Kidney glomerular epithelial cell (primary cell): ENCODE results near the gene CEL.
A peak's percentile ranks its signal among the peaks of the same experiment; 100 is the strongest.
"Not testable (repeated sequence)": the region's sequence is repeated elsewhere in the genome, so short reads cannot be mapped to it uniquely, and the experiment has no call there.

Source experiments
- DNase-seq: peaks from one replicate; lab custom pipeline; 2025; lab: John Stamatoyannopoulos, UW

The CEL gene

DNA sequence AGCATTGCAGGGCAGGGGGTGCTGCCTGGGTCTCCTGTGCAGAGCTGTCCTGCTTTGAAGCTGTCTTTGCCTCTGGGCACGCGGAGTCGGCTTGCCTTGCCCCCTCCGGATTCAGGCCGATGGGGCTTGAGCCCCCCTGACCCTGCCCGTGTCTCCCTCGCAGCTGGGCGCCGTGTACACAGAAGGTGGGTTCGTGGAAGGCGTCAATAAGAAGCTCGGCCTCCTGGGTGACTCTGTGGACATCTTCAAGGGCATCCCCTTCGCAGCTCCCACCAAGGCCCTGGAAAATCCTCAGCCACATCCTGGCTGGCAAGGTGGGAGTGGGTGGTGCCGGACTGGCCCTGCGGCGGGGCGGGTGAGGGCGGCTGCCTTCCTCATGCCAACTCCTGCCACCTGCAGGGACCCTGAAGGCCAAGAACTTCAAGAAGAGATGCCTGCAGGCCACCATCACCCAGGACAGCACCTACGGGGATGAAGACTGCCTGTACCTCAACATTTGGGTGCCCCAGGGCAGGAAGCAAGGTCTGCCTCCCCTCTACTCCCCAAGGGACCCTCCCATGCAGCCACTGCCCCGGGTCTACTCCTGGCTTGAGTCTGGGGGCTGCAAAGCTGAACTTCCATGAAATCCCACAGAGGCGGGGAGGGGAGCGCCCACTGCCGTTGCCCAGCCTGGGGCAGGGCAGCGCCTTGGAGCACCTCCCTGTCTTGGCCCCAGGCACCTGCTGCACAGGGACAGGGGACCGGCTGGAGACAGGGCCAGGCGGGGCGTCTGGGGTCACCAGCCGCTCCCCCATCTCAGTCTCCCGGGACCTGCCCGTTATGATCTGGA lies 2.7 kb downstream of the CEL start:
- DNase-seq = no peak

DNA sequence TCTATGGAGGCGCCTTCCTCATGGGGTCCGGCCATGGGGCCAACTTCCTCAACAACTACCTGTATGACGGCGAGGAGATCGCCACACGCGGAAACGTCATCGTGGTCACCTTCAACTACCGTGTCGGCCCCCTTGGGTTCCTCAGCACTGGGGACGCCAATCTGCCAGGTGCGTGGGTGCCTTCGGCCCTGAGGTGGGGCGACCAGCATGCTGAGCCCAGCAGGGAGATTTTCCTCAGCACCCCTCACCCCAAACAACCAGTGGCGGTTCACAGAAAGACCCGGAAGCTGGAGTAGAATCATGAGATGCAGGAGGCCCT lies 3.2 kb downstream of the CEL start:
- no peak for DNase-seq

DNA sequence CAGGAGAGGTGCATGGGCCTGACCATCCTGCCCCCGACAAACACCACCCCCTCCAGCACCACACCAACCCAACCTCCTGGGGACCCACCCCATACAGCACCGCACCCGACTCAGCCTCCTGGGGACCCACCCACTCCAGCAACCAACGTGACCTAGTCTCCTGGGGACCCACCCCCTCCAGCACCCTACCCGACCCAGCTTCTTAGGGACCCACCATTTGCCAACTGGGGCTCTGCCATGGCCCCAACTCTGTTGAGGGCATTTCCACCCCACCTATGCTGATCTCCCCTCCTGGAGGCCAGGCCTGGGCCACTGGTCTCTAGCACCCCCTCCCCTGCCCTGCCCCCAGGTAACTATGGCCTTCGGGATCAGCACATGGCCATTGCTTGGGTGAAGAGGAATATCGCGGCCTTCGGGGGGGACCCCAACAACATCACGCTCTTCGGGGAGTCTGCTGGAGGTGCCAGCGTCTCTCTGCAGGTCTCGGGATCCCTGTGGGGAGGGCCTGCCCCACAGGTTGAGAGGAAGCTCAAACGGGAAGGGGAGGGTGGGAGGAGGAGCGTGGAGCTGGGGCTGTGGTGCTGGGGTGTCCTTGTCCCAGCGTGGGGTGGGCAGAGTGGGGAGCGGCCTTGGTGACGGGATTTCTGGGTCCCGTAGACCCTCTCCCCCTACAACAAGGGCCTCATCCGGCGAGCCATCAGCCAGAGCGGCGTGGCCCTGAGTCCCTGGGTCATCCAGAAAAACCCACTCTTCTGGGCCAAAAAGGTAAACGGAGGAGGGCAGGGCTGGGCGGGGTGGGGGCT lies 4.6 kb downstream of the CEL start:
- DNase-seq = no peak

DNA sequence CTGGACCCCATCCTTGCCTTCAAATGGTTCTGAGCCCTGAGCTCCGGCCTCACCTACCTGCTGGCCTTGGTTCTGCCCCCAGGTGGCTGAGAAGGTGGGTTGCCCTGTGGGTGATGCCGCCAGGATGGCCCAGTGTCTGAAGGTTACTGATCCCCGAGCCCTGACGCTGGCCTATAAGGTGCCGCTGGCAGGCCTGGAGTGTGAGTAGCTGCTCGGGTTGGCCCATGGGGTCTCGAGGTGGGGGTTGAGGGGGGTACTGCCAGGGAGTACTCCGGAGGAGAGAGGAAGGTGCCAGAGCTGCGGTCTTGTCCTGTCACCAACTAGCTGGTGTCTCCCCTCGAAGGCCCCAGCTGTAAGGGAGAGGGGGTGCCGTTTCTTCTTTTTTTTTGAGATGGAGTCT lies 5.2 kb downstream of the CEL start:
- no peak for DNase-seq

DNA sequence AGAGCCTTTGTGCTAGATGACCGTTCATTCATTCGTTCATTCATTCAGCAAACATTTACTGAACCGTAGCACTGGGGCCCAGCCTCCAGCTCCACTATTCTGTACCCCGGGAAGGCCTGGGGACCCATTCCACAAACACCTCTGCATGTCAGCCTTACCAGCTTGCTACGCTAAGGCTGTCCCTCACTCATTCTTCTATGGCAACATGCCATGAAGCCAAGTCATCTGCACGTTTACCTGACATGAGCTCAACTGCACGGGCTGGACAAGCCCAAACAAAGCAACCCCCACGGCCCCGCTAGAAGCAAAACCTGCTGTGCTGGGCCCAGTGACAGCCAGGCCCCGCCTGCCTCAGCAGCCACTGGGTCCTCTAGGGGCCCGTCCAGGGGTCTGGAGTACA lies 6.0 kb downstream of the CEL start:
- DNase-seq = no peak

DNA sequence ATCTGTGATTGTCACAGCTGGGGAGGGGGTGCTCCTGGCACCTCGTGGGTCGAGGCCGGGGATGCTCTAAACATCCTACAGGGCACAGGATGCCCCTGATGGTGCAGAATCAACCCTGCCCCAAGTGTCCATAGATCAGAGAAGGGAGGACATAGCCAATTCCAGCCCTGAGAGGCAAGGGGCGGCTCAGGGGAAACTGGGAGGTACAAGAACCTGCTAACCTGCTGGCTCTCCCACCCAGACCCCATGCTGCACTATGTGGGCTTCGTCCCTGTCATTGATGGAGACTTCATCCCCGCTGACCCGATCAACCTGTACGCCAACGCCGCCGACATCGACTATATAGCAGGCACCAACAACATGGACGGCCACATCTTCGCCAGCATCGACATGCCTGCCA lies 6.7 kb downstream of the CEL start:
- not testable (repeated sequence) for DNase-seq

DNA sequence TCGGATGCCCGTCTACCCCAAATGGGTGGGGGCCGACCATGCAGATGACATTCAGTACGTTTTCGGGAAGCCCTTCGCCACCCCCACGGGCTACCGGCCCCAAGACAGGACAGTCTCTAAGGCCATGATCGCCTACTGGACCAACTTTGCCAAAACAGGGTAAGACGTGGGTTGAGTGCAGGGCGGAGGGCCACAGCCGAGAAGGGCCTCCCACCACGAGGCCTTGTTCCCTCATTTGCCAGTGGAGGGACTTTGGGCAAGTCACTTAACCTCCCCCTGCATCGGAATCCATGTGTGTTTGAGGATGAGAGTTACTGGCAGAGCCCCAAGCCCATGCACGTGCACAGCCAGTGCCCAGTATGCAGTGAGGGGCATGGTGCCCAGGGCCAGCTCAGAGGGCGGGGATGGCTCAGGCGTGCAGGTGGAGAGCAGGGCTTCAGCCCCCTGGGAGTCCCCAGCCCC lies 8.8 kb downstream of the CEL start:
- not testable (repeated sequence) for DNase-seq

DNA sequence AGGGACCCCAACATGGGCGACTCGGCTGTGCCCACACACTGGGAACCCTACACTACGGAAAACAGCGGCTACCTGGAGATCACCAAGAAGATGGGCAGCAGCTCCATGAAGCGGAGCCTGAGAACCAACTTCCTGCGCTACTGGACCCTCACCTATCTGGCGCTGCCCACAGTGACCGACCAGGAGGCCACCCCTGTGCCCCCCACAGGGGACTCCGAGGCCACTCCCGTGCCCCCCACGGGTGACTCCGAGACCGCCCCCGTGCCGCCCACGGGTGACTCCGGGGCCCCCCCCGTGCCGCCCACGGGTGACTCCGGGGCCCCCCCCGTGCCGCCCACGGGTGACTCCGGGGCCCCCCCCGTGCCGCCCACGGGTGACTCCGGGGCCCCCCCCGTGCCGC lies 9.2 kb downstream of the CEL start:
- DNase-seq = not testable (repeated sequence)

DNA sequence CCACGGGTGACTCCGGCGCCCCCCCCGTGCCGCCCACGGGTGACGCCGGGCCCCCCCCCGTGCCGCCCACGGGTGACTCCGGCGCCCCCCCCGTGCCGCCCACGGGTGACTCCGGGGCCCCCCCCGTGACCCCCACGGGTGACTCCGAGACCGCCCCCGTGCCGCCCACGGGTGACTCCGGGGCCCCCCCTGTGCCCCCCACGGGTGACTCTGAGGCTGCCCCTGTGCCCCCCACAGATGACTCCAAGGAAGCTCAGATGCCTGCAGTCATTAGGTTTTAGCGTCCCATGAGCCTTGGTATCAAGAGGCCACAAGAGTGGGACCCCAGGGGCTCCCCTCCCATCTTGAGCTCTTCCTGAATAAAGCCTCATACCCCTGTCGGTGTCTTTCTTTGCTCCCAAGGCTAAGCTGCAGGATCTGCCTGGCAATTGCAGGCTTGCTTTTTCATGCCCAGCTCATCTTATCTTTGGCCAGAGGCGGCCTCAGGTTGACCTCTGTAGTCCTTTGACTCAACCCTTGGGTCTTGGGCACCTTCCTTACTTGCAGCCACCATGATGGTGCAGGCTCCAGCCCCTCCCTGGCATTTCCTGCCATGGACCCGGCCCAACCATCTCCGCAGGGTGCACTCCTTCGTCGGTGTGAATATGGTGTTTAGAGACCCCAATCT lies 9.8 kb downstream of the CEL start:
- DNase-seq = no peak

DNA sequence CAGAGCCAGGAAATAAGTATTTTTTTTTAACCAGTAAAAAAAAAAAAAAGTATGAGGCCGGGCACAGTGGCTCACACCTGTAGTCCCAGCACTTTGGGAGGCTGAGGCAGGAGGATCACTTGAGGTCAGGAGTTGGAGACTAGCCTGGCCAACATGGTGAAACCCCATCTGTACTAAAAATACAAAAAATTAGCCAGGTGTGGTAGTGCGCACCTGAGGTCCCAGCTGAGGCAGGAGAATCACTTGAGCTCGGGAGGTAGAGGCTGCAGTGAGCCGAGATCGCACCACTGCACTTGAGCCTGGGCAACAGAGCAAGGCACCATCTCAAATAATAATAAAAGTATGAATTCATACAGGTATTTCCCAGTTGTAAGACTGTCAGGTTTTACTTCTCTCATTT lies 10.4 kb downstream of the CEL start:
- DNase-seq = not testable (repeated sequence)

DNA sequence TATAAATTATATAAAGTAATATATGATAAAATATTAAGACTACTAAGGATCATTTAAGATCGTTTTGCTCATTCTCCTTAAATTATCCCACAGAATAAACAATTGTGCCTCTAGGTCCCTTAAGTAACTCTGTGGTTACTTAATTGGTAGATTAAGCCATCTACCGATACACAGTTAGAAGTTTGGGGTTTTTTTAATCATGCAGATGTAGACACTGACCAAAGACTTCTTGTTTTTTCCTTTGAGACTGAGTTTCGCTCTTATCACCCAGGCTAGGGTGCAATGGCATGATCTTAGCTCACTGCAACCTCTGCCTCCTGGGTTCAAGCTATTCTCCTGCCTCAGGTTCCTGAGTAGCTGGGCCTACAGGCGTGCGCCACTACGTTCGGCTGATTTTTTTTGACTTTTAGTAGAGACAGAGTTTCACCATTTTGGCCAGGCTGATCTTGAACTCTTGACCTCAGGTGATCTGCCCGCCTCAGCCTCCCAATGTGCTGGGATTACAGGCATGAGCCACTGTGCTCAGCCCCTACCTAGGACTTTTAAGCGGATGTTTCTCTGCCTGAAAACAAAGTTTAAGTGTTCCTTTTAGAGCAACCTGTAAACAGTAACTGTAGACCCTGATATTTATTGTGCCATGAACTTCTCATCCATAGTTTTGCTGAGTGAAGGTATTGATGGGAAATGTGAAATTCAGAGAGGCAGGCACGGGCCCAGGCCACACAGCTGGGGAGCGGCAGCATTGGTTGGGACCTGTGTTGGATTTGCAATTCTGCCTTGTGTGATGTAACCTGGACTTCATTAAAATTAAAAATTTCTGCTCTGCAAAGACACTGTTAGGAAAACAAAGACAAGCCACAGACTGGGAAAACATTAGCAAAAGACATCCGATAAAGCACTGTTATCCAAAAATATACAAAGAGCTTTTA lies 11.6 kb downstream of the CEL start:
- no peak for DNase-seq

DNA sequence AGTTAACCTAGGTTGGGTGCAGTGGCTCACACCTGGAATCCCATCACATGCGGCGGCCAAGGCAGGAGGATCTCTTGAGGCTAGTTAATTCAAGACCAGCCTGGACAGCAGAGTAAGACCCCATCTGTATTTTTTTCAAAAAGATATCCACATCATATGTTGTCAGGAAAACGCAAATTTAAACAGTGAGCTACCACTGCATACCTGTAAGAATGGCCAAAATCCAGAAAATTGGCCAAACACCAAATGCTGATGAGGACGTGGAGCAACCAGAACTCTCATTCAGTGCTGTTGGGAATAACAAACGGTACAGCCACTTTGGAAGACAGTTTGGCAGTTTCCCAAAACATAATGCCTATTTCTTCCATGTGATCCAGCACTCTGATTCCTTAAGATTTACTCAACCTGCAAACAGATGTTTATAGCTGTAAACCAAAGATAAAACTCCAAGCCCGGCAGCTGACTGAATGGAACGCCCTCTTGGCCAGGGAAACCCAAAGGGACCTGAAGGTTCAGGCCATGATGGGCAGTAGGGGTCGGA lies 12.4 kb downstream of the CEL start:
- no peak for DNase-seq

DNA sequence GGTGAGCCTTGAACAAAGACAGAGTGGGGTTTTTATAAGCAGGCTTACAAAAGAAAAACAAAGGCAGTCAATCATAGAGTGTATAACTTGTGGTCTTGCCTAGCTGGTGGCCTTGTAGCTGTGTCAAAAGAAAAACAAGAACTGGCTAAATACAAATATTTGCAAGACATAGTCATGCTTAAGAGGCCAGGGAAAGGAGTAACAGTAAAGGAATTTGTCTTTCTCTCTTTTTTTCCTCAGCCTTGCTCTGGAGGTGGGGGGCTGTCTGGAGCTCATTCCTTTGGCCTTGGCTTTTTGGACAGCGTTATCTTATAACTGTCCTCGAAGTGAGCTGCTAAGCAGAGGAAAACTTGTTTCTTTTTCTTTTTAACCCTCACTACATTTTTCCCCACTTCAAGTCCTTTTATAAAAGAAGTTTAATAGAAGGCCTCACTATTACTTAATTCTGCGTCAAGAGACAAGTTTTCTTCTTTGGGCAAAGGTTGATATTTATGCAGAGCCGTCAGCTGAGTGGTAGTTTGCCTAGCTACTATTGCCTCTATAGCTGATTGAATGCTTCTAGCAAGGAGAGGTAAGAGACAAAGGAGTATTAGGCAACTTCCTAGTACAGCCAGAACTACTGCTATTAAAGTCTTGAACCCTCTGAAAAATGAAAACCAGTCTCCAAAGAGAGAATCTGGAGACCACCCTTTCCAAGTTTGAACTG lies 14.3 kb downstream of the CEL start:
- DNase-seq = peak; percentile 85

DNA sequence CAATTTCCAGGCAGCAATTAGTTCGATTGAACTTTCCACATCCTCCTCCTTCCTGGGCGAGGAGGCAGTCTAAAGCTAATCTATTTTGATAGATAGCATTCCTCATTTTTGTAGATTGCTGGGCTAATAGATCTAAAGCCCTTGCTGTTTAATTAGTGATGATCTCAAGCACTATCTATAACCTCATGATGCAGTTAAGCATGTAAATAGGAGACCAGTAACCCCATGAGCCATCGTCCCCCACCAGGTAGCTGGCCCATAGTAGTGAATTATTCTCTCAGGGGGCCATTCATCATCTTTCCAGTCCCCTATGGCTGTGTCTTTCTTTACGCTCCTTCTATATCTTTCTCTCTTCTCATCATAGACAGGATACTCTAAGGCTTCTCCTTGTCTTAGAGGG lies 14.9 kb downstream of the CEL start:
- DNase-seq = no peak

DNA sequence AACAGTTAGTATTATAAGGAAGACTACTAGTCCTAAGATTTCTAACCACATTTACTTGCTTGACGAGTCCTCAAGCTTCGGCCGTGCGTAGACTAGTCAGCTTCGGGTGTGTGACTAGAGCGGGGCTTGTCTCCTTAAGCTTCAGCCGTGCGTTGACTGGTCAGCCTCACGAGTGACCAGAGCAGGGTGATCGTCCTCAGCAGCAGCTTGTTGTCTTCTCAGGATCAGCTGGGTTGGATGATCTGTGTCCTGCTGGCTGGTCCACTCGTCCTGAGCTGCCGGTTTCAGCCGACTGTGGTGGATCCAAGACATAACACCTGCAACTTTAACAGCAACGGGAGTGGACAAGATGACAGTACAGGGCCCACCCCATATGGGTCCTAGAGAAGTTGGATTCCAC lies 16.7 kb downstream of the CEL start:
- DNase-seq = no peak

DNA sequence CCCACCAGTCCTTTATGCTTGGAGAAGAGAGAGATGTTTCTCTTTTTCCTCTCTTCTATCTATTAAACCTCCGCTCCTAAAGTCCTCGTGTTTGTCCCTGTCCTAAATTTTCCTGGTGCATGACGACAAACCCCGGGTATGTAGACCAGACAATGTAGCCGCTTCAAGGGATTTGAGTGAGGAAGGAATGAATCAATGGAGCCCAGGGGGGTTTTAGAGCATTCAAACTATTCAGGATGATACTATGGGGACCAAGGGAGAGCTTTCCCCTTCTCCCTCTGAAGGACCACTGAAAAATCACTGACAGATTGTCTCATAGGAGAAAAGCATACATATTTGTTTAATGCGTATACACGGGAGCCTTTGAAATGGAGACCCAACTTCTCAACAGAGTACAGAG lies 18.4 kb downstream of the CEL start:
- no peak for DNase-seq

DNA sequence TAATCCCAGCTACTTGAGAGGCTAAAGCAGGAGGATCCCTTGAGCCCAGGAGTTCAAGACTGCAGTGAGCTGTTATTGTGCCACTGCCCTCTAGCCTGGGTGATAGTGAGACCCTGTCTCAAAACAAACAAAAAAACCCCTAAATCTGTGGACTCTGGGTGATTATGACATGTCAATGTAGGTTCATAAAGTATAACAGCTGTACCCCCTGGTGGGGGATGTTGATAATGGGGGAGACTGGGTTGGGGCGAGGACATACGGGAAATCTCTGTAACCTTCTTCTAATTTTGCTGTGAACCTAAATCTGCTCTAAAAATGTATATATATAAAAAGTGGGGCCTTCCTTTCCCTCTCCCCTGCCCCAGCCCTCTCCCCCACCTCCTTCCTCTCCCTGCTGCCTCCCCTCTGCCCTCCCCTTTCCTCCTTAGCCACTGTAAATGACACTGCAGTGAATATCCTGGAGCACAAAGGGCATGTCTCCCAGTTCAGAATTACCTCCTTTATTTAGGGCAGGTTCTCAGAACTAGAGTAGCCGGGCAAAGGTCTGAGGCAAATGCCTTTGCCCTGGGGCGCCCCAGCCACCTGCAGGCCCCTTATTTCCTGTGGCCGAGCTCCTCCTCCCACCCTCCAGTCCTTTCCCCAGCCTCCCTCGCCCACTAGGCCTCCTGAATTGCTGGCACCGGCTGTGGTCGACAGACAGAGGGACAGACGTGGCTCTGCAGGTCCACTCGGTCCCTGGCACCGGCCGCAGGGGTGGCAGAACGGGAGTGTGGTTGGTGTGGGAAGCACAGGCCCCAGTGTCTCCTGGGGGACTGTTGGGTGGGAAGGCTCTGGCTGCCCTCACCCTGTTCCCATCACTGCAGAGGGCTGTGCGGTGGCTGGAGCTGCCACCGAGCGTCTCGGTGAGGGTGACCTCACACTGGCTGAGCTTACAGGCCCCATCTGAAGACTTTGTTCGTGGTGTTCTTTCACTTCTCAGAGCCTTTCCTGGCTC lies 19.3 kb downstream of the CEL start:
- not testable (repeated sequence) for DNase-seq

DNA sequence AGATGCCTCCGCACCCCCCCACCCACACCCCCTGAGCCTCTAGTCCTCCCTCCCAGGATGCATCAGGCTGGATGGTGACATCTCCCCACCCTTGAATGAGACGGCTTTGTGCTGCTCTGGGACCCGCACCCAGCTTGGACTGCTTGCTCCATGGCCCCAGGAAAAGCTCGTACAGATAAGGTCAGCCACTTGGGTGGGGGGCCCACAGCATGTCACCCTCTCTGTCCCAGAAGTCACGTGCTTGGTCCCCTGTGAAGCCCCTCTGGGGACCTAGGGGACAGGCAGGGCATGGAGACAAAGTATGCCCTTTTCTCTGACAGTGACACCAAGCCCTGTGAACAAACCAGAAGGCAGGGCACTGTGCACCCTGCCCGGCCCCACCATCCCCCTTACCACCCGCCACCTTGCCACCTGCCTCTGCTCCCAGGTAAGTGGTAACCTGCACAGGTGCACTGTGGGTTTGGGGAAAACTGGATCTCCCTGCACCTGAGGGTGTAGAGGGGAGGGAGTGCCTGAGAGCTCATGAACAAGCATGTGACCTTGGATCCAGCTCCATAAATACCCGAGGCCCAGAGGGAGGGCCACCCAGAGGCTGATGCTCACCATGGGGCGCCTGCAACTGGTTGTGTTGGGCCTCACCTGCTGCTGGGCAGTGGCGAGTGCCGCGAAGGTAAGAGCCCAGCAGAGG lies 20.3 kb downstream of the CEL start:
- DNase-seq = not testable (repeated sequence)

DNA sequence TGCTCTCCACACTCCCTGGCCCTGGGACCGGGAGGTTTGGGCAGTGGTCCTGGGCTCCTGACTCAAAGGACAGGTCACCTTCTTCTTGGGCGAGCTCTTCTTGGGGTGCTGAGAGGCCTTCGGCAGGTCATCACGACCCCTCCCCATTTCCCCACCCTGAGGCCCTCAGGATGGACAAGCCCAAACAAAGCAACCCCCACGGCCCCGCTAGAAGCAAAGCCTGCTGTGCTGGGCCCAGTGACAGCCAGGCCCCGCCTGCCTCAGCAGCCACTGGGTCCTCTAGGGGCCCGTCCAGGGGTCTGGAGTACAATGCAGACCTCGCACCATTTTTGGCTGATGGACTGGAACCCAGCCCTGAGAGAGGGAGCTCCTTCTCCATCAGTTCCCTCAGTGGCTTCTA lies 21.9 kb downstream of the CEL start:
- DNase-seq = not testable (repeated sequence)
